HL-60 (cell line): Measurements from ENCODE around the gene CFAP157.

Source experiments
- TF ChIP-seq, protein P1 (sequence below): IDR thresholded peaks from one replicate; pipeline ENCODE4 v1.5.1; 2011; ENCODE audit warnings: low read length, control low read depth, inconsistent platforms; ENCODE audit not compliant: insufficient read depth
- TF ChIP-seq, protein P2 (sequence below): IDR thresholded peaks from 2 replicates; pipeline ENCODE4 v1.6.1; 2012; ENCODE audit warnings: low read depth; ENCODE audit not compliant: insufficient replicate concordance

DNA sequence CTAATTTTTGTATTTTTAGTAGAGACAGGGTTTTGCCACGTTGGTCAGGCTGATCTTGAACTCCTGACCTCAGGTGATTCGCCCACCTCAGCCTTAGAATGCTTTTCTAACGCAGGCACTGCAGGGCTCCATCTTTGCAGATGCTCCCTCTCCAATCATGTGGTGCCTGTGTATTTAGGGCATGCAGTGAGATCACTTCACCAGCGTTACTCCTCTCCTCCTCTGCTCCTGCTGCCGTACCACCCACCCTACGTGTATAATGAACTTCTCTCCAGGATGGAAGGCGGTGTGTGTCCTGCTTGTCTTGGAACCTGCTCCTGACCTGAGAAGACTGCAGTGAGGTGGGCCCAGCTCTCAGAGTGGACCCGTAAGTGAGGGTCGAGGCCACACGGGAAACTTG, 13.6 kb upstream of the CFAP157 start:
- TF ChIP-seq, protein P1, sequence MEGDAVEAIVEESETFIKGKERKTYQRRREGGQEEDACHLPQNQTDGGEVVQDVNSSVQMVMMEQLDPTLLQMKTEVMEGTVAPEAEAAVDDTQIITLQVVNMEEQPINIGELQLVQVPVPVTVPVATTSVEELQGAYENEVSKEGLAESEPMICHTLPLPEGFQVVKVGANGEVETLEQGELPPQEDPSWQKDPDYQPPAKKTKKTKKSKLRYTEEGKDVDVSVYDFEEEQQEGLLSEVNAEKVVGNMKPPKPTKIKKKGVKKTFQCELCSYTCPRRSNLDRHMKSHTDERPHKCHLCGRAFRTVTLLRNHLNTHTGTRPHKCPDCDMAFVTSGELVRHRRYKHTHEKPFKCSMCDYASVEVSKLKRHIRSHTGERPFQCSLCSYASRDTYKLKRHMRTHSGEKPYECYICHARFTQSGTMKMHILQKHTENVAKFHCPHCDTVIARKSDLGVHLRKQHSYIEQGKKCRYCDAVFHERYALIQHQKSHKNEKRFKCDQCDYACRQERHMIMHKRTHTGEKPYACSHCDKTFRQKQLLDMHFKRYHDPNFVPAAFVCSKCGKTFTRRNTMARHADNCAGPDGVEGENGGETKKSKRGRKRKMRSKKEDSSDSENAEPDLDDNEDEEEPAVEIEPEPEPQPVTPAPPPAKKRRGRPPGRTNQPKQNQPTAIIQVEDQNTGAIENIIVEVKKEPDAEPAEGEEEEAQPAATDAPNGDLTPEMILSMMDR = no peak
- TF ChIP-seq, protein P2, sequence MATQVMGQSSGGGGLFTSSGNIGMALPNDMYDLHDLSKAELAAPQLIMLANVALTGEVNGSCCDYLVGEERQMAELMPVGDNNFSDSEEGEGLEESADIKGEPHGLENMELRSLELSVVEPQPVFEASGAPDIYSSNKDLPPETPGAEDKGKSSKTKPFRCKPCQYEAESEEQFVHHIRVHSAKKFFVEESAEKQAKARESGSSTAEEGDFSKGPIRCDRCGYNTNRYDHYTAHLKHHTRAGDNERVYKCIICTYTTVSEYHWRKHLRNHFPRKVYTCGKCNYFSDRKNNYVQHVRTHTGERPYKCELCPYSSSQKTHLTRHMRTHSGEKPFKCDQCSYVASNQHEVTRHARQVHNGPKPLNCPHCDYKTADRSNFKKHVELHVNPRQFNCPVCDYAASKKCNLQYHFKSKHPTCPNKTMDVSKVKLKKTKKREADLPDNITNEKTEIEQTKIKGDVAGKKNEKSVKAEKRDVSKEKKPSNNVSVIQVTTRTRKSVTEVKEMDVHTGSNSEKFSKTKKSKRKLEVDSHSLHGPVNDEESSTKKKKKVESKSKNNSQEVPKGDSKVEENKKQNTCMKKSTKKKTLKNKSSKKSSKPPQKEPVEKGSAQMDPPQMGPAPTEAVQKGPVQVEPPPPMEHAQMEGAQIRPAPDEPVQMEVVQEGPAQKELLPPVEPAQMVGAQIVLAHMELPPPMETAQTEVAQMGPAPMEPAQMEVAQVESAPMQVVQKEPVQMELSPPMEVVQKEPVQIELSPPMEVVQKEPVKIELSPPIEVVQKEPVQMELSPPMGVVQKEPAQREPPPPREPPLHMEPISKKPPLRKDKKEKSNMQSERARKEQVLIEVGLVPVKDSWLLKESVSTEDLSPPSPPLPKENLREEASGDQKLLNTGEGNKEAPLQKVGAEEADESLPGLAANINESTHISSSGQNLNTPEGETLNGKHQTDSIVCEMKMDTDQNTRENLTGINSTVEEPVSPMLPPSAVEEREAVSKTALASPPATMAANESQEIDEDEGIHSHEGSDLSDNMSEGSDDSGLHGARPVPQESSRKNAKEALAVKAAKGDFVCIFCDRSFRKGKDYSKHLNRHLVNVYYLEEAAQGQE = no peak
